GM12891 (cell line): ENCODE data around the gene CREB5.

Experiments
- PAX5 ChIP-seq: IDR thresholded peaks from 2 replicates; pipeline ENCODE4 v1.6.1; 2011; ENCODE audit warnings: low read length, moderate library complexity, mild to moderate bottlenecking; ENCODE audit not compliant: insufficient read depth, severe bottlenecking
- POLR2A ChIP-seq: IDR thresholded peaks from 2 replicates; pipeline ENCODE4 v1.6.1; 2011; ENCODE audit warnings: low read depth, low read length, control low read depth
- POLR2AphosphoS5 ChIP-seq: IDR thresholded peaks from 2 replicates; pipeline ENCODE4 v1.6.1; 2011; ENCODE audit warnings: low read depth, low read length, control low read depth
- SPI1 ChIP-seq: IDR thresholded peaks from 2 replicates; pipeline ENCODE4 v1.6.1; 2011; ENCODE audit warnings: low read depth, low read length, control low read depth
- TAF1 ChIP-seq: IDR thresholded peaks from 2 replicates; pipeline ENCODE4 v1.6.1; 2011; ENCODE audit warnings: low read depth, low read length, control low read depth

DNA sequence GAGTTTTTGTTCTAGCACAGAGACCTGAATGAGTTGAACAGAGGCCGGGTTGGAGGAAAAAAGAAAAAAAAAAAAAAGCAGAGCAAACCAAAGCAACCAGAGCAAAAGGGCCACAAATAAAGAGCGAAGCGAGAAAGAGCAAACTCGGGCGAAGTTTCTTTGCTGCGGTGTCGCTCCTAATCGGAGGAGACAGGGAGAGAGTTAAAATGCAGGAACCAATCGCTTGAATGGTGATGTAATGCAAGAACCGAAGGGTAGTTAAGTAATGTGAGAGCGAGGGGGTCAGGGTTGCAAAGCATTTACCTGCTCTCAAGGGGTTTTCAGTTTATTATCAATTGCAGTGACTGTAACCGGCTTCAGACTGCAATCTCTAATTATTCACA is 274.1 kb downstream of the CREB5 start:
- TF ChIP-seq POLR2AphosphoS5 (no peak), PAX5 (no peak), POLR2A (no peak), SPI1 (no peak), TAF1 (no peak)
